Fibroblast of lung (primary cell): Measurements from ENCODE around the gene ESAM.

Experiments used
- CTCF ChIP-seq, 2 donors: IDR thresholded peaks in 1 of 2; conservative IDR thresholded peaks in 1 of 2; 1 replicate in 1 of 2; 2 replicates in 1 of 2; pipeline ENCODE4 v1.5.1; 2011 to 2012; ENCODE audit warnings: low read length in 2 of 2, control low read depth in 1 of 2, inconsistent platforms in 1 of 2, low read depth in 1 of 2, mild to moderate bottlenecking in 1 of 2
- EZH2 ChIP-seq: IDR thresholded peaks from 2 replicates; pipeline ENCODE4 v1.5.1; 2012; ENCODE audit warnings: low read length, control low read depth, mild to moderate bottlenecking; ENCODE audit errors: missing control alignments

GRCh38 chr11:124753624-124754023 lies 8.5 kb downstream of the ESAM start:
- TF ChIP-seq CTCF (conservative IDR thresholded peaks at IDR 0.05 in 1 of 2, IDR thresholded peaks at IDR 0.05 in 1 of 2; ENCODE audit: low read depth in 1 of 2, low read length in 2 of 2) (no peak), EZH2 (no peak)
